HG02571 (cell line): ENCODE data around the gene HOXC6.

Source experiments
- ATAC-seq: cut with Tn5 transposase; IDR thresholded peaks from one replicate; pipeline ENCODE4 v1.9.1; 2021; ENCODE audit warnings: mild to moderate bottlenecking, moderate library complexity; ENCODE audit not compliant: unreplicated experiment

Gene HOXC6

GRCh38 chr12:54028314-54029201 lies at the start of gene HOXC6:
Gene HOXC6, plus strand, starts transcription at chr12:54028440. Its CDS starts 82 bp downstream, at chr12:54028522.
- no peak for ATAC-seq

- ATAC-seq = no peak
These were observed 49.5 kb upstream of the HOXC6 start for GRCh38 chr12:53978477-53979356.

GRCh38 chr12:53980104-53980801 lies 48.0 kb upstream of the HOXC6 start:
- no peak for ATAC-seq

GRCh38 chr12:53980802-53981496 lies 47.3 kb upstream of the HOXC6 start:
- no peak for ATAC-seq

- ATAC-seq = no peak
These were observed 46.3 kb upstream of the HOXC6 start for GRCh38 chr12:53981634-53982565.

GRCh38 chr12:53982648-53983567 lies 45.3 kb upstream of the HOXC6 start:
- no peak for ATAC-seq

- ATAC-seq = no peak
These were observed 44.7 kb upstream of the HOXC6 start for GRCh38 chr12:53983568-53983949.

GRCh38 chr12:53983950-53984572 lies 44.2 kb upstream of the HOXC6 start:
- no peak for ATAC-seq

GRCh38 chr12:53984901-53985691 lies 43.1 kb upstream of the HOXC6 start, which contains the start of gene HOXC10:
Gene HOXC10, plus strand, starts transcription at chr12:53985146. Its CDS starts 114 bp downstream, at chr12:53985260.
- ATAC-seq = no peak

- no peak for ATAC-seq
These were observed 42.6 kb upstream of the HOXC6 start for GRCh38 chr12:53985692-53985993.

GRCh38 chr12:53985994-53986685 lies 42.1 kb upstream of the HOXC6 start:
- no peak for ATAC-seq

GRCh38 chr12:53986686-53987483 lies 41.4 kb upstream of the HOXC6 start:
- ATAC-seq = no peak

- ATAC-seq = no peak
These were observed 40.4 kb upstream of the HOXC6 start for GRCh38 chr12:53987787-53988230.

- no peak for ATAC-seq
These were observed 39.6 kb upstream of the HOXC6 start for GRCh38 chr12:53988541-53989226.
